H7 (cell line): ENCODE measurements around the gene KIRREL3. TPM values are rescaled to one million over a fixed set of nuclear protein-coding genes. Genes with fewer than 3 reads are reported as not detected.

ENCODE experiments used
- DNase-seq: peaks from one replicate; pipeline ENCODE4 v3.0.0; 2012
- H3K27me3 ChIP-seq: 2 replicates; pipeline ENCODE4 v1.6.0; 2011; ENCODE audit warnings: mild to moderate bottlenecking, low read length; ENCODE audit not compliant: control insufficient read depth, insufficient read depth
- H3K36me3 ChIP-seq: replicated peaks from 2 replicates; pipeline ENCODE4 v1.5.1; 2011; ENCODE audit warnings: low read length; ENCODE audit not compliant: control insufficient read depth, insufficient read depth
- H3K4me3 ChIP-seq: 2 replicates; pipeline ENCODE4 v1.5.1; 2011; ENCODE audit warnings: low read depth, mild to moderate bottlenecking, control low read depth, low read length, moderate library complexity; ENCODE audit not compliant: insufficient read depth
- total RNA-seq: library from RNA; depleted of rRNA; stranded (reverse); fragments of >200 nt; shearing (Covaris generic); gene quantifications from 2 replicates; pipeline ENCODE4 v1.2.3, GENCODE V29; 2014

The KIRREL3 gene
- total RNA-seq, 1 experiment from 2014 or later, result 0.10 TPM

DNA sequence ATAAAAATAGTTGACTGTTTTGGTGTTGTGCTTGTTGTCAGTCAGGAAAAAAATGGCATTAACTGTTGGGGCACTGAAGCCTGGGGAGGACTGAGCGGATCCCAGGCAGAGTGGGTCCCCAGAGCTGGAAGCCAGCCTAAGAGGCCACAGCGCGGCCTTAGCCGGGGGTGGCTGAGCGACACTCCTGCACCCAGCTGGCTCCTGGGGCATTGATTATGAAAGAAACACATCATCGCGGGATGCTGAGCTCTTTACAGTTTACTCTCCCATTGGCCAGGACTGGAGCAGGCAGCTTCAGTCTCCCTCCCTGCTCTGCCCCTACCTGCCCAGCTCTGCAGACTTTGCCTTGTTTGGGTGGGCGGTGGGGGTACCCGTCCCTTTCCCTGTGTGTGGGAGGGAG, 523.6 kb downstream of the KIRREL3 start:
- Histone ChIP-seq H3K4me3 (no peak overlapping the region), H3K27me3 (no peaks in the 10 kb centered on the region), H3K36me3 (no peaks in the 10 kb centered on the region)
- peak; percentile 60 for DNase-seq

GRCh38 chr11:126476266-126476924, 524.2 kb downstream of the KIRREL3 start:
- peak; percentile 65 for DNase-seq
- H3K4me3 ChIP-seq, result no peak overlapping the region
- H3K27me3 ChIP-seq, result no peaks in the 10 kb centered on the region

GRCh38 chr11:126475014-126475991, 525.3 kb downstream of the KIRREL3 start:
- DNase-seq, result peak; percentile 51
- Histone ChIP-seq H3K4me3 (no peak overlapping the region), H3K36me3 (no peaks in the 10 kb centered on the region)

More at GRCh38 chr11:126476266-126476924, 524.2 kb downstream of the KIRREL3 start:
- H3K36me3 ChIP-seq, result no peaks in the 10 kb centered on the region

GRCh38 chr11:126474220-126474619, 526.4 kb downstream of the KIRREL3 start:
- Histone ChIP-seq H3K27me3 (no peaks in the 10 kb centered on the region), H3K4me3 (no peak overlapping the region), H3K36me3 (no peaks in the 10 kb centered on the region)
- DNase-seq, result peak; percentile 33

More at GRCh38 chr11:126475014-126475991, 525.3 kb downstream of the KIRREL3 start:
- H3K27me3 ChIP-seq, result no peaks in the 10 kb centered on the region

GRCh38 chr11:126473269-126473668, 527.3 kb downstream of the KIRREL3 start:
- H3K4me3 ChIP-seq, result no peak overlapping the region
- H3K36me3 ChIP-seq, result no peaks in the 10 kb centered on the region
- no peak for DNase-seq
- no peaks in the 10 kb centered on the region for H3K27me3 ChIP-seq

DNA sequence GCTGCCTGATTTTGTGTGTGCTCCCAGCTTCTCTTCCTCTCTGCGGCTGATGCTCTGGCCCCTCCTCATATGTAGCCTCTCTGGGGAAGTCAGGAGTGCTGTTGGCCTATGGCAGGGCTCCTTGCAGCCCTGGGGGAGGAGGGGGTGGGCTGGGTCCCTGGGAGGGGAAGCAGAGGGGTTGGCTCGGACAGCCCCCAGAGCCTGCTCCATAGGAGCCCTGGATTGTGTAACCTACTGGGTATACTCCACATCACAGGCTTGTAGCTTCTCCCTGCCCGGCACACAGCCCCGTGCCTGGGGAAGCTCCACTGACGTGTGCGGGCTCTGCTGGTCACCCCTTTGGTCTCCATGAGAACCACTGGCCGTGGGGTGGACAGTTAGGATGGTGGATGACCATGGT, 531.3 kb downstream of the KIRREL3 start:
- Histone ChIP-seq H3K4me3 (no peak overlapping the region), H3K27me3 (no peaks in the 10 kb centered on the region), H3K36me3 (no peaks in the 10 kb centered on the region)
- DNase-seq, result no peak

- H3K27me3 ChIP-seq, result no peaks in the 10 kb centered on the region
- H3K36me3 ChIP-seq, result no peaks in the 10 kb centered on the region
- peak; percentile 66 for DNase-seq
- no peak overlapping the region for H3K4me3 ChIP-seq
Measured at GRCh38 chr11:126468102-126468521, 532.5 kb downstream of the KIRREL3 start.

- no peak for DNase-seq
- no peak overlapping the region for H3K4me3 ChIP-seq
- H3K27me3 ChIP-seq, result no peaks in the 10 kb centered on the region
- H3K36me3 ChIP-seq, result no peaks in the 10 kb centered on the region
Measured at GRCh38 chr11:126467471-126467870, 533.1 kb downstream of the KIRREL3 start.

DNA sequence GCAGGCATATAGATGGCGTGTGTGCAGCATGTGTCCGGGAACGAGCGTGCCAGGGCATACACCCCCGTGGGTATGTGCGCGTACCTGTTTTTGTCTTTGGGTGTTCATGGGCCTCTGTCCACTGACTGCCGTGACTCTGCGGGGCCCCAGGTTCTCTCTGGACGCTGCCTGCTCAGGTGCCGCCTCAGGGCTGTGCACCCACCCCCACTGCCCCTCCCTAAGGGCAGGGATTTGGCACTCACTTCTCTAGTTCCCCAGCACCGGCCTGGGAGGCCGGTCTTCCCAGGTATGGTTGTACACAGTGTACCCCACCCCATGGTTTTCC, 533.6 kb downstream of the KIRREL3 start:
- no peak overlapping the region for H3K4me3 ChIP-seq
- no peaks in the 10 kb centered on the region for H3K36me3 ChIP-seq
- DNase-seq, result no peak
- H3K27me3 ChIP-seq, result no peaks in the 10 kb centered on the region

DNA sequence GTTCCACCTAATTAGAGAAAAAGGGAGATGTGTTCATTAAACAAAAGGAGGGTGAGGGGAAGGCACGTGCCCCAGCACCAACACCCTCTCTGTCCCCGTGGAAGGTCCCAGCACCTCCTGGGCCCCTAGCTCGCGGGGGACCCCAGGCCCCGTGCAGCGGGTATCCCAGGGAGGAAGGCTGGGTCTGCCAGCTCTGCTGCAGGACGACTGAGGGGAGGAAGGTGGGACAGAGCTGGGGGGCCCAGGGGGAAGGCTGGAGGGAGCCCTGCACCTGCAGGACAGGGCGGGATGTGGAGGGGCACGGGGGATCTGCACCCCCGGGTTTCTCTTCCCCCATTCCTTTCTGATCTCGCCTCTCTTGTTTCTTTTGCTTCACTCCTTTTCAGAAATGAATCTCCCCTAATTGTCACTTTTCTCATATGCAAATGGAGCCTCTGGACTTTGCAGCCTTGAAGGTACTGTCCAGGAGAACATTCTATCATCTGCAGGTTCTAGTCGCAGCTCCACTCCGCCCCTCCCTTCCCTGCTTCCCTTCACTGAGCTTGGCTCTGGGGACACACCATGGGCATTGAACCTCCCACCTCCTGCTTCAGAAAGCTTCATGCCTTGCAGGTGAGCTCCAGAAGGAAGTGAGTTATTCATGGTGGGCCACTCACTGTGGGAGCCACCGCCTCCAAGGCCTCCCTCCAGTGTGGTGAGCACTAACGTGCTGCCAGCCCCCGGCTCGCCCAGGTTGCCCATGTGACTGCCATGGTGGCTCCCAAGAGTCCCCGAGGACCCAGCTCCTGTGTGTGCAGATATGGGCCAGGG, 534.1 kb downstream of the KIRREL3 start:
- Histone ChIP-seq H3K36me3 (no peaks in the 10 kb centered on the region), H3K27me3 (no peaks in the 10 kb centered on the region), H3K4me3 (no peak overlapping the region)
- DNase-seq, result peak; percentile 66

GRCh38 chr11:126465573-126466188, 534.9 kb downstream of the KIRREL3 start:
- no peaks in the 10 kb centered on the region for H3K36me3 ChIP-seq
- peak; percentile 66 for DNase-seq
- H3K27me3 ChIP-seq, result no peaks in the 10 kb centered on the region
- no peak overlapping the region for H3K4me3 ChIP-seq

- DNase-seq, result no peak
- H3K4me3 ChIP-seq, result no peak overlapping the region
Measured at GRCh38 chr11:126464796-126465195, 535.8 kb downstream of the KIRREL3 start.

DNA sequence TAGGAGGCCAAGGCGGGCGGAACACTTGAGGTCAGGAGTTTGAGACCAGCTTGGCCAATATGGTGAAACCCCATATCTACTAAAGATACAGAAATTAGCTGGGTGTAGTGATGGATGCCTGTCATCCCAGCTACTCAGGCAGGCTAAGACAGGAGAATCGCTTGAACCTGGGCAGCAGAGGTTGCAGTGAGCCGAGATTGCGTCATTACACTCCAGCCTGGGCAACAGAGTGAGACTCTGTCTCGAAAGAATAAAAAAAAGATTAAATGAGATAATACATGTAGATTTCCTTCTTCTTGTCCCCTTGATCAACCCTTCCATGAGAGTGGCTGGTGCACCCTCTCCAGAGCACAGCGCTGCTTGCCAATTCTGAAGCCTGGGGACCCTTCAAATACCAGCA, 538.1 kb downstream of the KIRREL3 start:
- H3K27me3 ChIP-seq, result no peaks in the 10 kb centered on the region
- no peak overlapping the region for H3K4me3 ChIP-seq
- H3K36me3 ChIP-seq, result no peaks in the 10 kb centered on the region
- DNase-seq, result no peak

More at GRCh38 chr11:126464796-126465195, 535.8 kb downstream of the KIRREL3 start:
- H3K36me3 ChIP-seq, result no peaks in the 10 kb centered on the region
- H3K27me3 ChIP-seq, result no peaks in the 10 kb centered on the region

- H3K4me3 ChIP-seq, result no peak overlapping the region
- H3K36me3 ChIP-seq, result no peaks in the 10 kb centered on the region
- no peaks in the 10 kb centered on the region for H3K27me3 ChIP-seq
- no peak for DNase-seq
Measured at GRCh38 chr11:126461996-126462395, 538.6 kb downstream of the KIRREL3 start.
